B cell (primary cell): ENCODE results near the gene DENND2A.

Source experiments
- CTCF ChIP-seq: fragments of 200-600 bp; IDR thresholded peaks from one replicate; pipeline ENCODE4 v1.8.0; 2022; ENCODE audit warnings: antibody characterized with exemption, mild to moderate bottlenecking
- EZH2 ChIP-seq: IDR thresholded peaks from 2 replicates; pipeline ENCODE4 v1.6.1; 2012; ENCODE audit warnings: borderline replicate concordance, low read depth, mild to moderate bottlenecking, moderate library complexity, low read length; ENCODE audit not compliant: insufficient read depth, poor library complexity, severe bottlenecking

GRCh38 chr7:140610204-140611165 is 30.1 kb downstream of the DENND2A start:
- TF ChIP-seq CTCF (no peak), EZH2 (no peak)
